ENCODE data around the gene CDX2. TPM values are rescaled to one million over a fixed set of nuclear protein-coding genes. Genes with fewer than 3 reads are reported as not detected.
"Not testable (repeated sequence)": the region's sequence is repeated elsewhere in the genome, so short reads cannot be mapped to it uniquely, and the experiment has no call there.

The CDX2 gene
- total RNA-seq = not detected

GRCh38 chr13:27969082-27969865 is at the start of gene CDX2:
CDX2 (minus strand) TSS chr13:27969315; CDS start chr13:27969006, 309 bp downstream.
- ATAC-seq (ENCODE audit: low FRiP score) (no peak), DNase-seq (ENCODE audit: low spot score) (no peak)
- TF ChIP-seq CTCF (IDR thresholded peaks at IDR 0.05) = no peak

- DNase-seq (ENCODE audit: low spot score) (no peak), ATAC-seq (ENCODE audit: low FRiP score) (no peak)
- no peak for TF ChIP-seq CTCF (IDR thresholded peaks at IDR 0.05)
Measured at GRCh38 chr13:28014301-28014700, 45.2 kb upstream of the CDX2 start.

GRCh38 chr13:28013482-28013881 is 44.4 kb upstream of the CDX2 start:
- no peak for DNase-seq (ENCODE audit: low spot score)
- no peak for ATAC-seq (ENCODE audit: low FRiP score)
- TF ChIP-seq CTCF (IDR thresholded peaks at IDR 0.05) = no peak

- ATAC-seq (ENCODE audit: low FRiP score) (no peak), DNase-seq (ENCODE audit: low spot score) (no peak)
- TF ChIP-seq CTCF (IDR thresholded peaks at IDR 0.05) = no peak
Measured at GRCh38 chr13:28012896-28013295, 43.8 kb upstream of the CDX2 start.

GRCh38 chr13:28012383-28012782 is 43.3 kb upstream of the CDX2 start:
- ATAC-seq (ENCODE audit: low FRiP score) (no peak), DNase-seq (ENCODE audit: low spot score) (no peak)
- no peak for TF ChIP-seq CTCF (IDR thresholded peaks at IDR 0.05)

GRCh38 chr13:28010046-28010445 is 40.9 kb upstream of the CDX2 start:
- no peak for ATAC-seq (ENCODE audit: low FRiP score)
- no peak for DNase-seq (ENCODE audit: low spot score)
- TF ChIP-seq CTCF (IDR thresholded peaks at IDR 0.05) = no peak

- DNase-seq (ENCODE audit: low spot score); ATAC-seq (ENCODE audit: low FRiP score): not testable (repeated sequence)
Measured at GRCh38 chr13:28005016-28005415, 35.9 kb upstream of the CDX2 start.

Measured in omental fat pad (tissue), 4 donors.